HepG2 (cell line): ENCODE results near the gene TTC39B. TPM values are rescaled to one million over a fixed set of nuclear protein-coding genes. Genes with fewer than 3 reads are reported as not detected.

Source experiments
- ATF7 ChIP-seq, 2 experiments: fragments of 450-650 bp in 1 of 2; sonication (generic) in 1 of 2; formaldehyde crosslinking in 1 of 2; IDR thresholded peaks; 2 replicates each; pipeline versions ENCODE4 v1.4.0 to v1.6.1; 2016 to 2020; ENCODE audit warnings: antibody characterized with exemption in 1 of 2, mild to moderate bottlenecking in 1 of 2, missing genetic modification reagents in 1 of 2
- CHCHD3 ChIP-seq: sonication (generic); formaldehyde crosslinking; IDR thresholded peaks from 2 replicates; pipeline ENCODE4 v1.8.0; 2022; ENCODE audit warnings: mild to moderate bottlenecking, missing genetic modification reagents, moderate library complexity
- IKZF1 ChIP-seq: fragments of 450-650 bp; IDR thresholded peaks from 2 replicates; pipeline ENCODE4 v1.7.1; 2016
- PAF1 ChIP-seq: IDR thresholded peaks from 2 replicates; pipeline ENCODE4 v1.6.1; 2016; ENCODE audit warnings: missing genetic modification reagents, missing compliant biosample characterization
- polyA plus RNA-seq, 8 experiments: library from polyadenylated mRNA; depleted of rRNA in 3 of 8; stranded (reverse) in 7 of 8; unstranded in 1 of 8; fragments of >200 nt; fragmentation: Illumina TruSeq in 4 of 8; extraction: Trizol in 4 of 8; gene quantifications; 2 replicates each; pipeline versions ENCODE4 v1.2.1 to v1.2.3, GENCODE V29; 2011 to 2016; ENCODE audit warnings: low read depth in 4 of 8, missing spikeins in 1 of 8, mixed read lengths in 1 of 8; ENCODE audit not compliant: insufficient read depth in 1 of 8
- small RNA-seq, 3 experiments: library from RNA; depleted of rRNA; stranded (forward); fragments of <200 nt; gene quantifications; one replicate each; pipeline ENCODE3, GENCODE V24; 2012; ENCODE audit warnings: low read depth in 2 of 3, low replicate concordance in 1 of 3; ENCODE audit not compliant: insufficient read length in 3 of 3, insufficient read depth in 2 of 3
- total RNA-seq, 5 experiments: library from RNA; depleted of rRNA; stranded (reverse); fragments of >200 nt; fragmentation: Illumina TruSeq; extraction: Trizol; gene quantifications; 2 replicates each; pipeline ENCODE4 v1.2.3, GENCODE V29; 2016; ENCODE audit warnings: low read depth in 1 of 5
- TF ChIP-seq, protein P1 (sequence below): IDR thresholded peaks from 2 replicates; pipeline ENCODE4 v1.6.1; 2016; ENCODE audit warnings: low read depth, control low read depth

TTC39B gene
- total and polyA plus RNA-seq, 2 of the 13 experiments (the other 11 are each of a cell fraction or from before 2014, with no cell fraction given) = 14.3 to 19.4 TPM

DNA sequence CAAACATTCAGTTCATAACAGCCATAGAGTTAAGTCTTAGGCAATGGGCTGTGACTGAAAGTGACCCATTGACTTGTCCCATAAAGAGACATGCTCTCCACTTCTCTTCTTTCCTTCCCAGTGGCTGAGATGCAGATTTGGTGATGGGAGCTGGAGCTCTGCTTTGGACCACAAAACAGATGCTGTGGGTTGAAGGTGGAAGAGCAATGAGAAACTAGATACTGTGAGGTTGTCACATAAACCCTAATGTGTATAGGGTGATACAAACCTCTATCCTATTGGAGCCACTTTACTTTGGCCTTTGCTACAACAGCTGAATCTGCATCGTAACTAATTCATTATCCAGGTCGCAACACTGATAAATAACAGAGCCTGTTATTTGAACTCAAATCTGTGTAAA is 192.0 kb downstream of the TTC39B start (continued):
- TF ChIP-seq ATF7 (IDR thresholded peaks at IDR 0.05) (no peak), ATF7 (CRISPR knock-in tag; IDR thresholded peaks at IDR 0.05) (no peak), CHCHD3 (CRISPR knock-in tag) (no peak), IKZF1 (no peak), PAF1 (CRISPR knock-in tag) (no peak)
- TF ChIP-seq, protein P1, sequence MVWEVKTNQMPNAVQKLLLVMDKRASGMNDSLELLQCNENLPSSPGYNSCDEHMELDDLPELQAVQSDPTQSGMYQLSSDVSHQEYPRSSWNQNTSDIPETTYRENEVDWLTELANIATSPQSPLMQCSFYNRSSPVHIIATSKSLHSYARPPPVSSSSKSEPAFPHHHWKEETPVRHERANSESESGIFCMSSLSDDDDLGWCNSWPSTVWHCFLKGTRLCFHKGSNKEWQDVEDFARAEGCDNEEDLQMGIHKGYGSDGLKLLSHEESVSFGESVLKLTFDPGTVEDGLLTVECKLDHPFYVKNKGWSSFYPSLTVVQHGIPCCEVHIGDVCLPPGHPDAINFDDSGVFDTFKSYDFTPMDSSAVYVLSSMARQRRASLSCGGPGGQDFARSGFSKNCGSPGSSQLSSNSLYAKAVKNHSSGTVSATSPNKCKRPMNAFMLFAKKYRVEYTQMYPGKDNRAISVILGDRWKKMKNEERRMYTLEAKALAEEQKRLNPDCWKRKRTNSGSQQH (CRISPR knock-in tag) = no peak

Small RNA genes within 50 kb of the gene (small RNA-seq; reads per million reads assigned to genes)
- gene RNU6-559P = 0 reads per million in 3 experiments

Other genes starting within 250 kb of the TTC39B start
- gene SNAPC3, start 115.7 kb upstream of the TTC39B start, total RNA-seq (2016; rRNA removed; fragmentation: Illumina TruSeq; extraction: Trizol) = 25.5 and 25.6 TPM in 2 replicates
- gene SNAPC3, start 115.7 kb upstream of the TTC39B start, polyA plus RNA-seq (2011; rRNA removed) = 20.8 and 26.0 TPM in 2 replicates
- gene PSIP1, start 203.8 kb upstream of the TTC39B start, total RNA-seq (2016; rRNA removed; fragmentation: Illumina TruSeq; extraction: Trizol) = 46.4 and 53.8 TPM in 2 replicates
- gene PSIP1, start 203.8 kb upstream of the TTC39B start, polyA plus RNA-seq (2011; rRNA removed) = 9.6 and 12.6 TPM in 2 replicates
- gene CCDC171, start 245.8 kb upstream of the TTC39B start, total RNA-seq (2016; rRNA removed; fragmentation: Illumina TruSeq; extraction: Trizol) = 2.5 and 2.8 TPM in 2 replicates
- gene CCDC171, start 245.8 kb upstream of the TTC39B start, polyA plus RNA-seq (2011; rRNA removed) = 0.59 and 0.95 TPM in 2 replicates